Smooth muscle cell of the brain vasculature (primary cell): ENCODE measurements around the gene HSCB.
"Not testable (repeated sequence)": the region's sequence is repeated elsewhere in the genome, so short reads cannot be mapped to it uniquely, and the experiment has no call there.

ENCODE experiments used
- DNase-seq: peaks from one replicate; pipeline ENCODE4 v3.0.0-alpha.2; 2012; ENCODE audit warnings: low read depth, low spot score

HSCB gene

DNA sequence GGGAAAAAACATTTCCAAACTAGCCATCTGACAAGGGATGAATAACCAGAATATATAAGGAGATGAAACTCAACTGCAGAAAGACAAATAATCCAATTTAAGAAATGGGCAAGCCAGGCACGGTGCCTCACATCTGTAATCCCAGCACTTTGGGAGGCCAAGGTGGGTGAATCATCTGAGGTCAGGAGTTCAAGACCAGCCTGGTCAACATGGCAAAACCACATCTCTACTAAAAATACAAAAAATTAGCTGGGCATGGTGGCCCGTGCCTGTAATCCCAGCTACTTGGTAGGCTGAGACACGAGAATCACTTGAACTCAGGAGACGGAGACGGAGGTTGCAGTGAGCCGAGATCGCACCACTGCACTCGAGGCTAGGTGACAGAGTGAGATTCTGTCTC lies 3.0 kb upstream of the HSCB start:
- not testable (repeated sequence) for DNase-seq

DNA sequence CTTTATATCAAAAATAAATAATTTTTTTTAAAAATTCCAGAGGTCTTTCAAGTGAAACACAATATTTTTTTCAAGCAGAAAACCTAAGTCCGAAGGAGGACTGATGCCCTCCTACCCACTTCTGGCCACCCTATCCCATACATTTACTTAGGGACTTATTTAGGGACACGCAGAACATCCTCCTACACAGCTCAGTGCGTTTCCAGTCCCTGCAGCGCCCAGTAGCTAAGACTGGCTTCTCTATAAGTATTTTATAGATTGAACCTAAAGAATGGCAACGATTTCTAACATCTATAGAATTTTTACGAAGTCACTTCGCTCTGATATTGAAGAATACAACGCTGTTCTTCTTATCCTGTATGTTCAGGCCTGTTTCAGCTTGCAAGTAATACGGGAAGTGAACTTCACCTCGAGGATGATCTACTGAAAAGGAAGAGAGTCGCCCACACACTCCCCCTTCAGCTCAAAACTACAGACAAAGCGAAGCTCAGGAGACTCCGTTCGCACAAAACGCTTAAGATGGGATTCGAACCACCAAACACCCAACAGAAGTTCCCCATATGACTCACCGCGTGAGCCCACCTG lies 547 bp upstream of the HSCB start:
- no peak for DNase-seq

DNA sequence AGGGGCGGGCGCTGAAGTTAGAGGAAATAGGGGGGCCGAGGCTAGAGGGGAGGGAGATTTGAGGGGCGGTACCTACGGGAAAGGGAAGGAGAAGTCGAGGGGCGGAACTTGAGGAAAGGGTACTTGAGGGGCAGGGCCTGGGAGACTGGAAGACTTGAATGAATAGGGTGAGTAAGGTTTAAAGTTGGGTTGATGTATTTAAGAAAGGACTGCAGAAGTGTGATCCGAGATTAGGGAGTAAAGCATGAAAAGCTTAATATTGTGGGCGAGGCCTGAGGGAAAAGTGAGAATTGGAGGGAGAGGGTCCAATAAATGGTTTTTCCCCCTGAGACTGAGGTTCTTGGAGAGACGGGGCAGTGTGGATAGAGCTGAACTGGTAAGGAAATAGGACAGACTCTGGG lies 723 bp downstream of the HSCB start:
- no peak for DNase-seq

DNA sequence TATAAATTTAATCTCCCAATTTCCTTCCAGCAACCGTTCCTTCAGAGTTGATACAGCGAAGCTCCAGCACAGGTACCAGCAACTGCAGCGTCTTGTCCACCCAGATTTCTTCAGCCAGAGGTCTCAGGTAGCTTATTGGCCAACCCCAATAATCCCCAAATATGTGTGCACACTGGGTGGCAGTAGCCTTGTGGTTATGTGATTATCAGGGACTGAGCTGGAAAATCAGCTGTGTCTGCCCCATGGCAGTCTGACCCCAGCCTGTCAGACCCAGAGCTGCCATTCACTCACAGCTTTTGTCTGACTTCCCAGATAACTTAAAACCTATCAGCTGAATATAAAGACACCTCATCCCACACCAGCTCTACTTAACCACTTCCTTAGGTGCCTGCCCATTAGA lies 2.0 kb downstream of the HSCB start:
- DNase-seq = no peak

DNA sequence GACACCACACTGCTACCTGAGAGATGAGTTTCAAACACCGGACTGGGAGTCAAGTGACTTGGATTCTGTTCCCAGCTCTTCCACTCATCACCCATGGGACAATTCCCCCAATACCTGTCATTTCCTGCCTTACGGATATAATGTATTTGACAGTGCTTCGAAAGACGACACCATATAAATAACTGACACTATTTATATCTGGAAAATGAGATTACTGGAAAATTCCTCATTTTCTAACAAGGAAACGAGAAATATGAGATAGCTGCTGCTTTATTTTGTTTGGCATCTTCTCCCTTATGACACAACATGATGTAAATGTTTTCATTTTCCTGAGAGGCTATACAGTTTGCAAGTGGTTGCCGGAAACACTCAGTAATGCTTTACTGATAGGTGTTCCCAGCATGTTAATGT lies 8.6 kb downstream of the HSCB start:
- DNase-seq = peak; percentile 58

DNA sequence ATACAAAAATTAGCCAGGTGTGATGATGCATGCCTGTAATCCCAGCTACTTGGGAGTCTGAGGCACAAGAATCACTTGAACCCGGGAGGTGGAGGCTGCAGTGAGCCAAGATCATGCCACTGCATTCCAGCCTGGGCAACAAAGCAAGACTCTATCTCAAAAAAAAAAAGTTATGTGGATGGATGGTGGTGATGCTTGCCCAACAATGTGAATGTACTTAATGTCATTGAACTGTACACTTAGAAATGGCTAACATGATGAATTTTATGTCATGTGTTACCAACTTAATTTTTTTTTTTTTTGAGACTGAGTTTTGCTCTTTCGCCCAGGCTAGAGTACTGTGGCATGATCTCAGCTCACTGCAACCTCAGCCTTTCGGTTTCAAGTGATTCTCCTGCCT lies 12.7 kb downstream of the HSCB start:
- DNase-seq = not testable (repeated sequence)

DNA sequence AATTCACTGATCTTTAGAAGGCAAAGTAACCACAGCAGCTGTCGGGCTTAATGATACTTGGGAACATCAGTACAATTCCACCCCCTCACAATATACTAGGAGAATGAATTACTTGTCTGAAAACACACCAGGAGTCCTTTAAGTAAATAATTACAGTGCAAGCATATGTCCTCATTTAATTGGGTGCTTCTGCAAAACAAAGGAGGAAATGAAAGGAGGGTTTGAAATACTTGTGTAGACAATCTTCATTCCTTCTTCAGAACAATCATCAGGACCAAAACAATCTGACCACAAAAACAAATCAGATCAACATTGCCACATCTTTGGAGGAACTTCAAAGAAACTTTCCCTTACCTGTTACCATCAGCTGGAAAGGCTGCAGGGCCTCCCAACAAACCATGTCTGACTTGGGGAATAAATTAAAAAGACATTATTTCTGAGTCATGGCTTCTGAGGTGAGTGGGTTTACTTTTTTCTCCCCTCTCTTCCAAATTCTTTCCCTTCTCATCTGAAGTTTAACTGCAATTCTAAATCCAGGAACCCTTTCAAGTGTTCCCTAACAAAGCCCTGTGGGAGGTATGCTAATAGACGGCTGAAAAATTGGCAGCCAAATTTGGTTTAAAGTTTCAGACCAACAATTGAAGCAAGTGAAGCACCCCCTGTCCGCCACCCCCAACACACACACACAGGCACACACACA lies 18.2 kb downstream of the HSCB start:
- DNase-seq = no peak

DNA sequence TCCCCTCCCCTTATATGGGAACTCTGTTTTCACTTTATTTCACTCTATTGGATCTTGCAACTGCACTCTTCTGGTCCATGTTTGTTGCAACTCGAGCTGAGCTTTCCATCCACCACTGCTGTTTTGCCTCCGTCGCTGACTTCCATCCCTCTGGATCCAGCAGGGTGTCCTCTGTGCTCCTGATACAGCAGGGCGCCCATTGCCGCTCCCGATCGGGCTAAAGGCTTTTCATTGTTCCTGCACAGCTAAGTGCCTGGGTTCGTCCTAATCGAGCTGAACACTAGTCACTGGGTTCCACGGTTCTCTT lies 19.6 kb downstream of the HSCB start:
- no peak for DNase-seq

DNA sequence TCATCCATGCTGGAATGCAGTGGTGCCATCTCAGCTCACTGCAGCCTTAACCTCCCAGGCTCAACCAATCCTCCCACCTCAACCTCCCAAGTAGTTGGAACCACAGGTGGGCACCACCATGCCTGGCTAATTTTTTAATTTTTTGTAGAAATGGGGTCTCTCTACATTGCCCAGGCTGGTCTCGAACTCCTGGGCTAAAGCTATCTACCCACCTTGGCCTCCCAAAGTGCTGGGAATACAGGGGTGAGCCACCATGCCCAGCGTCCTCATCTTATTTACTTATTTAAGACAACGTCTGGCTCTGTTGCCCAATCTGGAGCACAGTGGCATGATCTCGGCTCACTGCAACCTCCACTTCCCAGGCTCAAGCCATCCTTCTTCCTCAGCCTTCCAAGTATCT lies 20.2 kb downstream of the HSCB start:
- not testable (repeated sequence) for DNase-seq

DNA sequence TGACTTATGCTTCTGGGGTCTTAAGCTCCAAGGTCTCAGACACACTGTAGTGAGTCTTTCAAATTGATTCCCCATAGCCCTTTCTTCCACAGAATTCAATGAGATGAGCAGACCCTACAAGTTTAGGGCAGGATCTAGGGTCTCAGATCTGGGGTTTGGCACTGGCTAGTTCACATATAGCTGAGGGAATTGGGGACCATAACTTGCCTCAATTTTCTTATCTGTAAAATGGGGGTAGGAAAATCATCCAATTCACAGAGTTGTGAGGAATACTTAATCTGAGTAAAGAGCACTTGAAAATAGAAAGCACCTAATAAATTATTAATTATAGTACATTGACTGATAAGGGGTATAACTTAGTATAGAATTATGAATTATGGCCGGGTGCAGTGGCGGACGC lies 24.8 kb downstream of the HSCB start:
- no peak for DNase-seq

DNA sequence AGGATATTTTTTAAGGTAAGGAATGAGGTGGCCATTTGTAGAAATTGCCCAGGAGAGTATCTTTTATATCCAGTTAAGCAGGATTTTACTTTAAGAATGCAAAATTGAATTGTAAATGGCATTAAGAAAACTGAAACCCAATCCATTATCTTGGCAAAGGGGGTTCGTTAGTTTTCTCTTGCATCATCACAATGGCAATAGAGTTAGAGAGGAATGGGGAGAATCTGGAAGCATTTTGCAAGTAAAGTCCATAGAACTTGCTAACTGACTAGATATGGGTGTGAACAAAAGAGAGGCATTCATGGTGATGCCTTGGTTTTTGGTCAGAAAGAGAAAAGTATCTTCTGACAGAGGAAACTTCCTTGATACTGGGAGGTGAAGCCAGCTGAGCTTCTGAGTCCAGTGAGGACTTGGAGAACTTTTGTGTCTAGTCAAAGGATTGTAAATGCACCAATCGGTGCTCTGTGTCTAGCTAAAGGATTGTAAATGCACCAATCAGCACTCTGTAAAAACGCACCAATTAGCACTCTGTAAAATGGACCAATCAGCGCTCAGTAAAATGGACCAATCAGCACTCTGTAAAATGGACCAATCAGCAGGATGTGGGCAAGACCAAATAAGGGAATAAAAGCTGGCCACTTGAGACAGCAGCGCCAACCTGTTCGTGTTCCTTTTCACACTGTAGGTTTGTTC lies 27.0 kb downstream of the HSCB start:
- no peak for DNase-seq

DNA sequence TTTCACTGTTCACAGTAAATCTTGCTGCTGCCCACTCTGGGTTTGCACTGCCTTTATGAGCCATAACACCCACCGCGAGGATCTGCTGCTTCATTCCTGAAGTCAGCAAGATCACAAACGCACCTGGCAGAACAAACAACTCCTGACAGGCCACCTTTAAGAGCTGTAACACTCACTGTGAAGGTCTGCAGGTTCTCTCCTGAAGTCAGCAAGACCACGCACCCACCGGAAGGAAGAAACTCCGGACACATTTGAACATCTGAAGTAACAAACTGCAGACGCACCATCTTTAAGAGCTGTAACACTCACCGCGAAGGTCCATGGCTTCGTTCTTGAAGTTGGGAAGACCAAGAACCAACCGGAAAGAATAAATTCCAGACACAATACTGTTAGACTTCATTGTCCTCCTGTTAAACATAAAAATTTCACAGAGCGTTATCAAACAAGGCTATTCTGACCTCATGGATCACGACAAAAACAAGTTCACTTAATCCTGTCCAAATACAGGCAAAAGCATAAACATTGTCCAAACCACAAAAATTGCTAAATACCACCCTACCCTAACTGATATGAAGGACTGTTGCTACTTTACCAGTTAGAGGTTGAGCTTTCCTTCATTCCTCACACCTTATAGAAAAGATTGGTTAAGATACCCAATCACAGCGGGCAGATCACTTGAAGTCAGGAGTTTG lies 27.7 kb downstream of the HSCB start:
- DNase-seq = no peak

DNA sequence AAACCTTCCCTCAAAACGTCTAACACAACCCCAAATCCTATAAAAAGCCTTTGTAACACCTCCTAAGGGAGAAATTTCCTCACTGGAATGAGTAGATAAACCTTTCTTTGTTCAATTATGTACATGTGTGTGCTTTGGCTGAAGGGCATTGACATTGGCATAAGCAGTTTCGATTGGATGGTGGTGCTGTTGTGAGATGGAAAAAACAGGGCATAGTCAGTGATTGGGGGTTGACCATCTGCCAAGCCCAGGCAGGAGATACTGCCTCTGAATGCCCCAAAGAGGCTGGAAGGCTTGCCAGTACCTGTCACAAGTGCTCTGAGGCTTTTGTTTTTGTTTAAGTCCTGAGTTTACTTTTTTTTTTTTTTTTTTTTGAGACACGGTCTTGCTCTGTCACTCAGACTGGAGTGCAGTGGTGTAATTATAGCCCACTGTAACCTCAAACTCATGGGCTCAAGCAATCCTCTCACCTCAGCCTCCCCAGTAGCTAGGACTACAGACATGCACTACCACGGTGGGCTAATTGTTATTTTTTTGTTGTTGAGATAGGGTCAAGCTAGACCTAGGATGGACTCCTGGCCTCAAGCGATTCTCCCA lies 29.5 kb downstream of the HSCB start:
- no peak for DNase-seq

DNA sequence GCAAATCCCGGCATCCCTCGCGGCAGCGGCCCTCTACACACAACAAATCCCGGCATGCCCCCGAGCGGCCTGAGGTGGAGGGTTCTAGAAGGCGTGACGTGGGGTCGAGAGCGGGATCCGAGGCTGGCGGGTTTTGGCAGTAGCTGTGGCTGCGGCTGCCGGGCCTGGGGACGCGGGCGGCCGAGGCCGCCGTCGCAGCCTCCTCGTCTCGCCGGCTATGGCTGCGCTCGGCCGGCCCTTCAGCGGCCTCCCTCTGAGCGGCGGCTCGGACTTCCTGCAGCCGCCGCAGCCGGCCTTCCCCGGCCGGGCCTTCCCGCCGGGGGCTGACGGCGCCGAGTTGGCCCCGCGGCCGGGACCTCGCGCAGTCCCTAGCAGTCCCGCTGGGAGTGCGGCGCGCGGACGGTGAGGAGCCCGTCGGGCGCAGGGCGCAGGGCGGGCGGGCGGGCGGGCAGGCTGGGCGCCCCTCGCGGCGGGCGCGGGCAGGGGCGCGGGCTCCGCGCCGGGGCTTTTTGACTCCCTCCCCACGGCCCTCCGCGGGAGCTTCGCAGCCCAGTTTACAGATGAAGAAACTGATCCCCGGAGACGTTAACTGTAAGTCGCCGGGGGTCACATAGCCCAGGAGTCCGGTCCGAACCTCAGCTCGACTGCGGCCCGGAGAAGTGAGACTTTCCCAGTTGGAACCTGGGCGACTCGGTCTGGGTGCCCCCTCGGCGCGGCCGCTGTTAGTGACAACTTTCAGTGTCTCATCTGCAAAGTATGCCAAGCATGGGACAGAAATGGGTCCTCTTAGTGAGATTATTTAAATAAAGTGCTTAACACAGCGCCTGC lies 31.0 kb downstream of the HSCB start, which contains the start of gene CCDC117:
CCDC117 (plus strand) TSS at position 63 of the 828 bp plus-strand sequence; CDS start at position 218, 155 bp downstream.
- peak; percentile 88 for DNase-seq

DNA sequence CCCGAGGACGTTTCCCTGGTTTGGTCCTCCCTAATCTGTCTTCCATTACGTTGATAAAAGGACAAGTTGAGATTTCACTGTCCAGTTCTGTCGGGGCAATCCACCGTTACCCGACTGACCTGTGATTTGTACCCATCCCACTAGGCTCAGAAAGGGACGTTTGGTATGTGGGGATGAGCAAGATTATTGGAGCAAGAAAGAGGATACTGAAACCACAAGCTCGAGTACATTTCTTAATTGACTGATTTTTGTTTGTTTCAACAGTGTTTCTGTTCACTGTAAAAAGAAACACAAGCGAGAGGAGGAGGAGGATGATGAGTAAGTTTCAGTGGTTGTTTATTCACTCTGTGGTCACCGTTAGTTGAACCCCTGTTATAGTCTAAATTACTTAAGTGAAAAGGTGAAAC lies 31.6 kb downstream of the HSCB start:
- DNase-seq = no peak

DNA sequence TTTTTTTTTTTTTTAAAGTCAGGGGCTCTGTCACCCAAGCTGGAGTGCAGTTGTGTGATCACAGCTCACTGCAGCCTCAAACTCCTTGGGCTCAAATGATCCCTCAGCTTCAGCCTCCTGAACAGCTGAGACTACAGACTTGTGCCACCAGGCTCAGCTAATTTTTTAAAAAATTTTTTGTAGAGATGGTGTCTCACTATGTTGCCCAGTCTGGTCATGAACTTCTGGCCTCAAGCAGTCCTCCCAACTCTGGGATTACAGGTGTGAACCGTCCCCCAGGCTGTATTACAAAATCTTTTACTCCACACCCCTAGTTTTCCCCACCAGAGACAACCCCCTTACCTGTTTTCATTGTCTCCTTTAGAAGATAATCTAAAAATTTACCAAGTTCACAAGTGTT lies 32.5 kb downstream of the HSCB start:
- DNase-seq = no peak

DNA sequence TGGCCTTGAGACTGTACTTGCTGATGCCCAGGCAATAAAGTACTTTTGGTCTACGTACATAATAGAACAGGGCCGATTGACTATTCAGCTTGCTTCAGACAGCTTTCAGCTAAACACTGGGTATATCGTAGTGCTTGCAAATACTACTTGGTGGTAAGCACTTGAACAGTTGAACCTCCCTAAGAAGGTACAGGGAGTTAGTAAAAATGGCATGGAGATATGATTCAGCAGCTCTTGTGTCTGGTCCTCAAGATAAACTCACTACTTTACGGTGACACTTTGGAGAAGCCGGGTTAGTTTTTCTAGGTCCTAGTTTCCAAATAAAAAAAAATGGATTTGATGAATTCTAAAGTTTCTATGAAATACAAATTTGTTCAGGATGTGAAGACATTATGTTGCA lies 38.0 kb downstream of the HSCB start:
- DNase-seq = no peak

DNA sequence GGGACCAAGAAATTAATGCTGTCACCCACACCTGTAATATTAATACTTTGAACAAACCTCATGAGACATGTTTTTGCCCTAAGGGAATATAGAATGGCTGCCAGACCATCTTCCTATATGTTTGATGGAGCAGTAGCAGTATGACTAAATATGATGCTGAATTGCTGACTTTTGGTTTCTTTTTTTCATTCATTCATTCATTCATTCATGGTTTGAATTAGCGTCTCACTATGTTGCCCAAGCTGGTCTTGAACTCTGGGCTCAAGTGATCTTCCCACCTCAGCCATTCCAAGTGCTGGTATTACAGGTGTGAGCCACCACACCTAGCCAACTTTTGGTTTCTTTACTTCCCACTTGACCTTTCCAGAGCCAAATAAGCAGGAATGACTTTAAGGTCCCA lies 38.5 kb downstream of the HSCB start:
- no peak for DNase-seq

DNA sequence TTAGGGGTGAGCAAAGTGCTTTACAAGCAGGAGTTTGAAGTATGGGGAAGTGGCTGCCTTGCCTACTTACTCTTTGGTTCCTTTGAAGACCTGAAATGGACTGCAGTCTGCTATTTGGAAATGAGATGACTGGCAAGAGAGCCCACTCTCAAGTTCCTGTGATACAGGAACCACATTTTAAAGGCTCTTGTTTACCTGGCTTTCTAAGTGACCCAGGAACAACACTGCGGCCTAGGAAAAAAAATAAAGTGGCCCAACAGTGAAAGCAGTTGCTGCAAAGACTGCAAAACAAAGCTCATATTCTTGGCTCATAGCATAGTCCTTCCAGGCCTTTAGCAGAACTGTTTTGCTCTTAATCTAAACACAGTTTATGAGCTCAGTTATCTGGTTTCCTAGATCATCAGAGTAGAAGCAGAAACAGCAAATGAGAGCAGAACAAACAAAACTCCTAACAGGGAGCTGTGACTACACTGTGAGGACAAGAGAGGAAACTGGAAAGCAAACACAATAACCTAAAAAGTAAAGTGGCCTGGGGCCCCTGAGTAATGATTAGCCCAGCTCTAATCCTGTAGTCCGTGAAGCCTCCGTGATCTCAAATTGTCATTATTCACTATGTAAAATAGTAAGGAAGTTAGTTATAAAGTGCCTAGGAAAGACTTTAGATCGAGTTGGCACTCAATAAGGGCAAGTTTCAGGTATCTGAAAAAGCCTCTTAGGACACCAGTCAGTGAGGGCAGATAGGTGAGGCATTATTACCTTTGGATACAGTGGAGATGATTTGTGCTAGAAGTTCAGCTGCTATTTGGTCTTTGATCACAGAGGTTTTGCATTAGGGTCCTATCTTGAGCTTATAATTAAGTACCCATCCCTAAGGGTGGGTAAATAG lies 42.2 kb downstream of the HSCB start:
- no peak for DNase-seq

DNA sequence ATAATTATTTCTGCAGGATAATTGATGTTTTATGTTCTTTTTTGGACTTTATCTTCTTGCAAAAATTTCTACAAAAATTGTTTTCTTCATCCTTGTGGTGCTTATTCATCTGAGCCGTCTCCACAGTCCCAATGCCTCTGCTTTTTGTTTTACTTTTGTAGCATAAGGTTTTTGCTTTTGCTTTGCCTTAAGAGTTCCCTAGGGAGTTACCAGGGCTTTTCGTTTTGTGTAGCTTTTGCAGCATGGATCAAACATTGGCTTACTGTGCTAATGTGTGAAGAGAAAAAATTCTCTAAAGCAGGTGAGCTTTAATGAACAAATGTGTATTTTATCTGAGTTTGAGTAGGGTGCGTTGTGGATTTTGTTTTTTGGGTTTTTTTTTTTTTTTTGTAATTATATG lies 46.8 kb downstream of the HSCB start:
- no peak for DNase-seq
